Kidney (tissue), 14 donors: ENCODE results near the gene LYRM4. TPM values are rescaled to one million over a fixed set of nuclear protein-coding genes. Genes with fewer than 3 reads are reported as not detected.

Experiments used
- DNase-seq, 5 donors: peaks; one replicate each; pipeline ENCODE4 v3.0.0-alpha.2; 2013 to 2020
- FAIRE-seq: peaks from 2 replicates; lab custom pipeline; 2012; peaks lifted over from hg19 to GRCh38; lab: Jason Lieb, UNC
- H3K27ac ChIP-seq, 2 donors: one replicate each; pipeline ENCODE4 v1.7.0; 2013; ENCODE audit warnings: low read depth in 2 of 2, low read length in 2 of 2, inconsistent platforms in 1 of 2
- H3K27me3 ChIP-seq: one replicate; pipeline ENCODE4 v1.7.1; 2013; ENCODE audit warnings: low read length, inconsistent platforms; ENCODE audit not compliant: control insufficient read depth, insufficient read depth
- H3K36me3 ChIP-seq, 3 donors: one replicate each; pipeline versions ENCODE4 v1.7.0 to v1.7.1; 2013; ENCODE audit warnings: low read length in 3 of 3, control low read depth in 1 of 3, inconsistent platforms in 1 of 3; ENCODE audit not compliant: insufficient read depth in 3 of 3, control insufficient read depth in 2 of 3
- H3K4me1 ChIP-seq, 3 donors: one replicate each; pipeline versions ENCODE4 v1.7.0 to v1.7.1; 2013; ENCODE audit warnings: low read length in 3 of 3, inconsistent platforms in 1 of 3, low read depth in 1 of 3; ENCODE audit not compliant: control insufficient read depth in 2 of 3, insufficient read depth in 2 of 3
- H3K4me3 ChIP-seq, 3 donors: one replicate each; pipeline versions ENCODE4 v1.7.0 to v1.8.1; 2013; ENCODE audit warnings: low read length in 3 of 3, control low read depth in 1 of 3, inconsistent platforms in 1 of 3
- H3K9ac ChIP-seq, 3 donors: one replicate each; pipeline versions ENCODE4 v1.7.0 to v1.7.1; 2013; ENCODE audit warnings: low read length in 3 of 3, control low read depth in 1 of 3, inconsistent platforms in 1 of 3
- H3K9me3 ChIP-seq, 3 donors: one replicate each; pipeline versions ENCODE4 v1.7.0 to v1.7.1; 2013; ENCODE audit warnings: low read length in 3 of 3, control low read depth in 1 of 3, inconsistent platforms in 1 of 3; ENCODE audit not compliant: control insufficient read depth in 2 of 3, insufficient read depth in 1 of 3
- intact Hi-C: fragments of 100-400 bp; cut with DNase I; formaldehyde crosslinking; loops from one replicate; pipeline ENCODE4 v1.11.1; 2022
- polyA plus RNA-seq: library from polyadenylated mRNA; stranded (reverse); fragments of 350-450 nt; fragmentation: Illumina TruSeq; extraction: RNeasy Lipid Tissue Mini Kit (QIAGEN cat#74804); gene quantifications from one replicate; pipeline ENCODE4 v1.2.3, GENCODE V29; 2014; ENCODE audit warnings: low read depth, low replicate concordance; ENCODE audit not compliant: insufficient read depth
- total RNA-seq: library from RNA; stranded (reverse); fragmentation: NEBNext Ultra II Directional; extraction: Animal tissue kit (Norgen Biotek cat#: 25700); gene quantifications from one replicate; pipeline ENCODE4 v1.2.1, GENCODE V29; 2021
- TF ChIP-seq, protein P1 (sequence below): IDR thresholded peaks from 3 replicates; pipeline ENCODE4 v1.5.1; 2012; ENCODE audit warnings: mild to moderate bottlenecking, moderate library complexity, borderline replicate concordance; ENCODE audit not compliant: insufficient read depth; ENCODE audit errors: extremely low read depth
- donor health status: control.
- donor health status: control.
- donor health status: control.
- donor health status: control.
- donor health status: control.
- donor health status: DM: yes; HTN: yes; CAD: no.
- donor health status: Normal renal cell carcinoma (clear cell type).

The LYRM4 gene
- total and polyA plus RNA-seq, 2 donors from 2014 or later = 21.3 to 31.8 TPM

DNA sequence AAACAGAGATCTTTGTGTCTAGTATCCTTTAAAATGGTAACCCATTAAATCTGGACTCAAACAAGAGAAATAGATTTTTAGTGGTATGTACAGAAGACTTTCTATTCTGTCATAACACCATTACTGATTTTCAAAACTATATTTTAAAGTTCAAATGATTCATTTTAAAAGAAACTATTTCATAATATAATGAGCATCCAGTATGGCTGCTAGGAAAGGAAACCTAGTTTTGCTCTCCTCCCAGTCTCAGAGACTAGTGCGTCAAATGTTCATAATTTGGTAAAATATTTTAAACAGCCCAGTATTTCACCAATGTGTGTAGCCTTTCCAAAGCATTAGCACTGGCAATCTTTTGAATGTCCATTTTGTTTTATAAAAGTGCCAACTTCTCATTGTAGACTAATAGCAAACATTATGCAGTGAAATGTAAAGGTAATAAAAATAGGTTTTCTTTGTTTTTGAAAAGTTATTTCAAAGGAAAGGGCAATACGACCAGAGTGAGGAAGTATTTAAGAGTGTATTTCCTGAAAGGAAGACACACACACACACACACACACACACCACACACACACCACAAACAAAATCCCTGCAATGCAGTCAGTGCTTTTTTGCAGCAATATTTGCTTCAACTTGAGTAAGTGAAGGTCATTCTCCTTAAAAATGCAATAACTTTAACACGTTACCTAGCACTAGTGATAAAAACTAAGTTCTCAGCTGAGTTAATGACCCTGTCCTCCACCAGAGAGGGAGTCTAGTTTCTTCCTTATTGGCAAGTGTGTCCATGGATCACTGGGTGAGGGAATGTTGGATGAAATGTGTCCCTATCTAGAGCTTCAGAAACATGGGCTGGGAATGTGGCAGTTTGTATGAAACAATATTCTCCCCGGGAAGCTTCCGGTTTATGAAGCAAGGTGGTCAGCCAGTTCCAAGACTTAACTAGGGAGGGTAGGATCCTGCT, 171.0 kb downstream of the LYRM4 start:
- H3K36me3 ChIP-seq = no peaks in the 10 kb centered on the region
- no peak overlapping the region for H3K4me3 ChIP-seq
- no peak overlapping the region for H3K9ac ChIP-seq
- no peaks in the 10 kb centered on the region for H3K27me3 ChIP-seq
- peaks cover 0 to 8% (median 0%) of the 10 kb centered on the region in 3 donors for H3K4me1 ChIP-seq
- peak in 3 of 5 donors; percentile 42 to 82 (median 82) for DNase-seq
- no peak for FAIRE-seq
- TF ChIP-seq, protein P1, sequence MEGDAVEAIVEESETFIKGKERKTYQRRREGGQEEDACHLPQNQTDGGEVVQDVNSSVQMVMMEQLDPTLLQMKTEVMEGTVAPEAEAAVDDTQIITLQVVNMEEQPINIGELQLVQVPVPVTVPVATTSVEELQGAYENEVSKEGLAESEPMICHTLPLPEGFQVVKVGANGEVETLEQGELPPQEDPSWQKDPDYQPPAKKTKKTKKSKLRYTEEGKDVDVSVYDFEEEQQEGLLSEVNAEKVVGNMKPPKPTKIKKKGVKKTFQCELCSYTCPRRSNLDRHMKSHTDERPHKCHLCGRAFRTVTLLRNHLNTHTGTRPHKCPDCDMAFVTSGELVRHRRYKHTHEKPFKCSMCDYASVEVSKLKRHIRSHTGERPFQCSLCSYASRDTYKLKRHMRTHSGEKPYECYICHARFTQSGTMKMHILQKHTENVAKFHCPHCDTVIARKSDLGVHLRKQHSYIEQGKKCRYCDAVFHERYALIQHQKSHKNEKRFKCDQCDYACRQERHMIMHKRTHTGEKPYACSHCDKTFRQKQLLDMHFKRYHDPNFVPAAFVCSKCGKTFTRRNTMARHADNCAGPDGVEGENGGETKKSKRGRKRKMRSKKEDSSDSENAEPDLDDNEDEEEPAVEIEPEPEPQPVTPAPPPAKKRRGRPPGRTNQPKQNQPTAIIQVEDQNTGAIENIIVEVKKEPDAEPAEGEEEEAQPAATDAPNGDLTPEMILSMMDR = no peak
- no peak overlapping the region for H3K27ac ChIP-seq
- intact Hi-C loops = no loop called here
- no peaks in the 10 kb centered on the region for H3K9me3 ChIP-seq

DNA sequence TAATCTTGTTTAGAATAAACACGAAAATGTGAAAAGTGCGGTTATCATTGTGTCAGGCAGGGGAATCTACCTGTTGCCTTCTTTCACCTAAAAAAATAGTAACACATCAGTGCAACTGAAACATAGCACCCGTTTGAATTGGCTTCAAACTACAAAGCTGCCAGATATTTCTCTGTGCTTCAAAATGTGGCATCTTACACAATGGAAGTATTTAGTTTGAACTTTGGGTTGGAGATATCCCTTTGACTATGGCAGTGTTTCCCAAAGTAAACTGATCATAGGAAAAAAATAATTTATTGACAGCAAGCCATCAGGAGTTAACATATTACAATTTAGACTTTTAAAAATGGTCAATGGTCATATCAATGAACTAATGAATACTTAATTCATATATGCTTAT, 172.0 kb downstream of the LYRM4 start:
- Histone ChIP-seq H3K9ac (no peak overlapping the region), H3K9me3 (no peaks in the 10 kb centered on the region), H3K36me3 (no peaks in the 10 kb centered on the region), H3K4me1 (peaks cover 0 to 8% (median 0%) of the 10 kb centered on the region in 3 donors), H3K27ac (no peak overlapping the region), H3K27me3 (no peaks in the 10 kb centered on the region), H3K4me3 (no peak overlapping the region)
- DNase-seq = no peak
- TF ChIP-seq, protein P1 = no peak
- FAIRE-seq = no peak
- intact Hi-C loops = no loop called here

DNA sequence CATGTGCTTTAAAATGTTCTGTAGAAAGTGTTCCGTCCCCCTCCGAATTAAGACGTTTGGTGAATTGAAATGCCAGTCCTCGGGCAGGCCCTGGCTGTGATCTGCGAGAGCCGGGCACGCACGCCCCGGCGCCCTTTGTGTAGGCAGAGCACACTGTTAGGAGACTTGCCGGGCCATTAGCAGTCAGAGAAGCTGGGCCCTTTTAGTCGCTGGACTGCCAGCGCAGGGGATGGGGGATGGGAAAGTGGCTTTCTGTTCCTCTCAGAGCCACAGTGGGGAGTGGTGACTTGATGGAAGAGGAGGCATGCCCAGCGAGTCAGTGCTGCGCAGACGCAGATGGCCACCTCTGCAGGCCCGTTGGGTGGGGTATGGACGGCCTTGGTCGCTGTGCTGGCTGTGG, 173.4 kb downstream of the LYRM4 start:
- peak in 2 of 5 donors; percentile 42 to 59 for DNase-seq
- Histone ChIP-seq H3K27ac (no peak overlapping the region), H3K9me3 (no peaks in the 10 kb centered on the region), H3K9ac (no peak overlapping the region), H3K36me3 (no peaks in the 10 kb centered on the region), H3K27me3 (no peaks in the 10 kb centered on the region), H3K4me1 (peaks cover 0 to 8% (median 0%) of the 10 kb centered on the region in 3 donors), H3K4me3 (no peak overlapping the region)
- FAIRE-seq = no peak
- TF ChIP-seq, protein P1 = no peak
- intact Hi-C loops = no loop called here
